Raji (cell line): ENCODE data around the gene VSIR.

ENCODE experiments used
- POLR2A ChIP-seq: IDR thresholded peaks from 2 replicates; pipeline ENCODE4 v1.6.1; 2011; ENCODE audit warnings: low read depth, low read length, control low read depth; ENCODE audit not compliant: insufficient read depth

Gene VSIR

DNA sequence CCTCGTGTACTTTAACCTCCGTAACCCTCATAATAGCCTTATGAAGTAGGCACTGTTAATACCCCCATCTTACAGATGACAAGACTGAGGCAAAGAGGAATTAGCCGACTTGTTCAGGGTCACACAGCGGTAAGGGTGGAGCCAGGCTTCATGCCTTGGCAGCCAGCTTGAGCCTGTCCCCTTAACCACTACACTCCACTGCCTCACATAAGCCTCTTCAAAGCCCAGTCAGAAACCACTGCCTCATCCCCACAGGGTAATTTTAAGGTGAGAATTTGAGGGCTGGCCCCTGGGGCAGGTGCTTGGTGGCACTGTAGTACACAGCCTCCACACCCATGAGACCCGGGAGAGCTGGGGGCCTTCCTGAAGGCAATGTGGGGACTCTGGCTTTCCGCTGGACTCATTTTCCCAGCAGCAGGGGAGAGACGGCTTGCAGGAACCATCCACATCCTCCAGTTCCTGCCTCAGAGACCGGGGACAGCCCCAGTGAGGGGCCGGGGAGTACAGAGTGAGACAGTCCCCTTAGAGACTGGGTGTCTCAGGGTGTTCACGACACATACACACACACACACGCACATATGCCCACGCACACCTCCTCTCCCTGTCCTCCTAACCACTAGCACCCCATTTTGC is 46.1 kb downstream of the VSIR start:
- TF ChIP-seq POLR2A = no peak; the same call in 1 of the 2 replicates

DNA sequence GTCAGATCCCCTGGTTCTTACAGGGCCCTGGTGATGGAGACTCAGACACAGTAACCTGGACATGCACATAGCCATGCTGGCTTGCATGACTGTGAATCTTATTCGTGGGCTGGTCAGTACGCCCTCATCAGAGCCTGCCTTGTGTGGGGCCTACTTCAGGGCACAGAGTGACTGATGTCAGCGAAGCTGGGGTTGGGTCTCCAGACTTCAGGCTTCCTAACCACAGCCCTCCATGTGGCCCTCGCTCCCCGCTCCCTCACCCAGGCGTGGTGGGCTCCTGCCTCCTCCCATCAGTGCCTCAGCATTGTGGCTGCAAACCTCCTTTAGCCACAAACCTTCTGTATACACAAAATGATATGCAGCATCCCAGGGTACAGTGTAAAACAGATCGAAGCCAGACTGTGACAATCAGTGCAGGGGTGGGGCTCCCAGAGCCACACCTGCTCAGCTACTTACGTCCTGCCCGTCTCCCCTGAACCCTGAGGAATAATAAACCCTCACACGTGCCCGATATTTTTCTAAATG is 46.7 kb downstream of the VSIR start:
- TF ChIP-seq POLR2A = no peak

DNA sequence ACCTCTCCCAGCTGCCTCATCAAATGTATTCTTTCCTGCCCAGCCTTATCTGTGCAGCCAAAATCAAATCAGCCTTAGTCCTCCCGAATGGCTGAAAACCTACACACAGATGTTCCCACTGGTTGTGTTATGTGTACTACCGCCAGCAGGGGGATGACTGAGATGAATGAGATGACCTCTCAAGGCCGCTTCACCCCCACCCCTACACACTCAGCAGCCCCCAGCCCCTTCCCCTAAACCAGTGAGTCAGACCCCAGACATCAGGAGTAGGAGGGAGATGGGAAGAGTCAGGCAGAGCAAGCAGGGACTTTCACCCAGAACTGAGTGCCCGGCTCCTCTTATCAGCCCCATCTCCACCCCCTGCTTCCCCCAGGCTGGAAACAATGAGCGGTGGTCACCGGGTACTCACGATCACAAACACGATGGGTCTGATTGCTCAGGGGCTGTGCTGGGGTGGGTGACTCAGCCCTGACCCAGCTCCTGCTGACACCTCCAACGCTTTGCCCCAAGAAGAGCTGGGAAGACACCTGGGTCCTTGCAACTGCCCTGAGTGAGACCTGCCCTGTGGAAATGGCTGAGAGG is 47.2 kb downstream of the VSIR start:
- TF ChIP-seq POLR2A = no peak

DNA sequence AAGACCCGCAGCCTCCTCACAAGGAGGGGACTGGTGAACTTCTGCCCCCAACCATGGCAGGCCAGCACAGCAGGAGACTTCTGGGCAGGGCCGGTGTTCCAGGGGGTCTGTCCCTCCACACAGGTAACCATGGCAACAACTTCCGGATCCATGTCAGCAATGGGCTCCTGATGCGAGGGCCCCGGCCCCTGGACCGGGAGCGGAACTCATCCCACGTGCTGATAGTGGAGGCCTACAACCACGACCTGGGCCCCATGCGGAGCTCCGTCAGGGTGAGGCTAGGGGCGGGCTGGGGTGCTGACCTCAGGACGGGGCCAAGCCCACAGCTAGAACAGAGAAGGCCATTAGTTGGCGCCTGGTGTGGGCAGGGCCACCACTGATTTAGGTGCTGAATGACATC is 48.1 kb downstream of the VSIR start:
- no peak for TF ChIP-seq POLR2A

DNA sequence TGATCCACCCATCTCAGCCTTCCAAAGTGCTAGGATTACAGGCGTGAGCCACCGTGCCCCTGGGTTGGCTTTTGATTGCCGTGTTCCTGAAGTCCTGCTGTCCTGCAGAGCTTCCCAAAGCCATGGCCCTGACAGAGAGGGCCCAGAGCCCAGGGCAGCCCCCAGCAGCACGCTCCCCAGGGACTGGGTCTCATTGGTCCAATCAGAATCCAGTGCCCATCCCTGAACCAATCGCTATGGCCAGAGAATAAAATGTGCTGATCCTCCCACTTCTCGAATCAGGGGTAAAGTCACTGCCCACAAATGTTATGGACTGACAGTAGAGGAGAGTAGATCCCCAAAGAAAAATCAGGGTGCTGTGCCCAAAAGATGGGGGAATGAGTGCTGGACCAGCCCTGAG is 48.8 kb downstream of the VSIR start:
- no peak for TF ChIP-seq POLR2A

DNA sequence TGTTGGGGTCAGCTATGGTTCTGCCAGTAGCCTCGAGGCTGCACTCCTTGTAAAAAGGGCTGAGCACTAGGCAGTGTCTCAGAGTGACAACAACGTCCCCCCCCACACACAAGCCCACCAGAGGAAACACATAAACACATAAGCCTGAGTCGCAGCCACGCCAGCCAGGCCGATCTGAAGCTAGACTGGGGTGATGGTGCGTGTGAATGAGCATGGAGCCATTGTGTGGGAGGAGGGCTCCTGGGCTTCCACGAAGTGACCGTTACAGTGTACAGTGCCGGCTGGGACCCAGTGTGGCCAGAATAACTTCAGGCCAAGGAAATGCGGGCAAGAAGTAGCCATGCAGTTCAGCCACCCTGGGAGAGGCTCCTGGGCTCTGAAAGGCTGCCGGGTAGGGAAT is 50.0 kb downstream of the VSIR start:
- TF ChIP-seq POLR2A = no peak

DNA sequence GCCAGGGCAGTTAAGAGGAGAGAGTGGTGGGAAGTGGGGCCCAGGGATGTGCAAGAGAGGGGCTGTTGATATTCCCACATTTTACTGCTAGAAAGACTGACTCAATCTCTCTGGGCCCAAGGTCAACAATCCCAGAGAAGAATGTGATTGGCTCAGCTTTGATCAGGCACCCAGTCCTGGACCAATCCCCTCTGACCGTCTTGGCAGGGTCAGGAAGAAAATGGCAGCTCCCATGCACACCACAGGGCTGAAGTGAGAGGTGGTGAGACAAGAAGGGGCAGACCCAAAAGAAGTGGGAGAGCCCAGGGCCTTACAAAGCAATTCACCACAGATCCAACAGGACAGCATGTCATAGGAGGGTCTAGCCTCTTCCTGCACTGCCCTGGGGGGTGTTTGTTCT is 50.5 kb downstream of the VSIR start:
- TF ChIP-seq POLR2A = no peak

DNA sequence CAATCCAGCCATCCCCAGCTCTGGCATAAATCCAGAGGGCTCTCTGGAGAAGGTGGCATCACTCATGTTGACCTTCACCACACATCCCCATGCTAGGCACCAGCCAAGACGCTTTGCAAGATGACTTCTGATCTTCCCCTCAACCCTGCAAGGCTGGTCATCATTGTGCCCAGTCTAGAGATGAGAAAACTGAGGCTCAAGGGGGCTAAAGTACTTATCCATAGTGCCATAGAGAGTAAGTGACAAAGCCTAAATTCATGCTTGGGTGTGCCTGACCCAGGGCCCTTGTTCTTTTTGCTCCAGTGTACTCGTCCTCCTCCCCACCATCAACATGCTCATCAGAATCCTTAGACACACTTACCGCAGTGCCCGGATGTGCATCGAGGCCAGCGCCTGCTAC is 52.0 kb downstream of the VSIR start:
- no peak for TF ChIP-seq POLR2A

DNA sequence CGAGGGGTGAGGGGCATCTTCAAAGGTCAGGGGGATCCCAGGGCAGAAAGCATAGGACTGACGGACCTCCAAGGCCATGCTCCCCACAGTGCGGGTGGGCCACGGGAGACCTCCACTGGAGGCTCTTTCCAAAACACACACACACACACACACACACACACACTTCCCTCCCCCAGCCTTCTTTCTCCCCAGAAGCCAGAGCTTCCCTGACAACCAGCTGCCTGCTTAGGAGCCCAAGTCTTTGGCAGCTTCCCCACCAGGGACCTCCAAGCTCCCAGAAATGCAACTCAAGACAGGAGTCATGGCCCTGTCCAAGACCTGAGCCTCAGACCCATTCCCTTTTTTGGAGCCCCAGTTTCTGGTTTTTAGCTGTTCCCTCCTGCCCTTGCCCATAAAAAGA is 53.0 kb downstream of the VSIR start:
- no peak for TF ChIP-seq POLR2A

DNA sequence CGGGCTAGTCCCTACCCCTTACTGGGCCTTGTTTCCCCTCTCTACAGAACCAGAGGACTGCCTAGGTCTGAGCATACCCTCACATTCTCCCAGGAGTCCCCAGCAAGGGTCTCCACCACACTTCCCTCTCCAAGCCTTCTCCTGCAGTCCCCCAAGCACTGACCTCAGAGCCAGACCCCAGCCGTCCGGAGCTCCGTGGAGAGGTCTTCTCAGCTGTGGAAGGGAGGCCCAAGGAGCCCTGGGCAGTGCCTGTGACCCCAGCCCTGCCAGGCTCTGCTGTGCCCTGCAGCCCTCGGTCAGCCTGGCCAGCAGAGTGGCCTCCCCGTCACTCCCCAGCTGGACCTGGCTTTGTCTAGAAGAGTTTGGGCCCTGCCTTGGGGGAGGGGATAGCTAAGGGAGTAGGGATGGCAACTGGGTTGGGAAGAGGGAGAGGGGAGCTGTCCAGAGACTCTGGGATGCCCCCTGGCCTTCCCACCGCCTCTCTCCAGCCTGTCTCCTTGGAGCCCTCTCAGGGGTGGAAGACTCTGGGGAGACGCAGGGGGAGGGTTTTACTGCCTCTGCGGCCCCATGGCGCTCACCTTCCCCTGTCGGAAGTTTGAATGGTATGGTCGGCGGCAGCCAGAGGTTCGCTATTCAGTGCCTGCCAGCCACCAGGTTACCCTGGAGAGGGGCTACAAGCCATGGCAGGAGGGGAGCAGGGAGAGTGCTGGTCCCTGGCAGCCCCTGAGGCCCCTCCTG is 53.7 kb downstream of the VSIR start, which contains the start of gene C10orf105:
TSS of gene C10orf105 (minus strand) at position 315 of the 738 bp plus-strand sequence. CDS start 3,441 bp downstream, outside the sequence.
- TF ChIP-seq POLR2A = no peak

DNA sequence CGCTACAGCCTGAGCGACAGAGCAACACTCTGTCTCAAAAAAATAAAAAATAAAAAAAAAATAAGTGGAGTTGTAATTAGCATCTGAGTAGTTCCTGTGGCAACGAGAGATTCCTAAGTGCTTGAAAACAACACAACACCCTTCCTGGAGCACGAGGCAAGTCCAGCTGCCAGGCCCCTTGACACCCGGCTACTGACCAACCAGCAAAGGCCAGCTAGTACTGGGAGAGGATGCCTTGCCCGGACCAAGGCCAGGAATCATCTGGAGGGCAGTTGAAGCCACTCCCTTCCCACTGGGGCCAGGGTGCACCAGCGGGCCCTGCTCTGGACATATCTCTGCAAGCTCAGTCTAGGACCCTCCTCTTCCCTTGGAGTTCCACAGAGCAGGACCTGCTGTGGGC is 54.3 kb downstream of the VSIR start:
- TF ChIP-seq POLR2A = no peak

DNA sequence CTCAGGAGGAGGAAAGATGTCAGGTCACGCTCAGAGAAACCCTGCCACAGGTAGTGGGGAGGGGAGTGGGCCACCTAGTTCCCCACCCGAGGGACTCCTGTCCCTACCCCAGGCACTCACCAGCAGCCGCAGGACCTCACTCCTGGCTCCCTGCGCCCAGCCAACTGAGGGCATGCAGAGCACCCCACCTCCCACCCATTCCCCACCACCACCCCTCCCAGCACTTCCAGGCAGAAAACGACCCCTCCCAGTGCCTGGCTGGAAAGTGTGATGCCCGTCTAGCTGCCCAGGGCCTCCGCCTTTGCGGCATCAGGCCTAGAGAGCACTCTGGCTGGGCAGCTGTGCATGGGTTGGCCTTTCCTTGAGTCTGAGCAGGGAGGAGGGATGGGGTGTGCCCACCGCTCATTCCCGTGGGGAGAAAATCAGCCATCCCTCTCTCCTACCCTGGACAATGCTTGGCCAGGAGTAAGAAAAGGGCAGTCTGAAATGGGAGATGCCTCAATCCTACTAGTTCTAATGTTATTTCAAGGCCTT is 55.1 kb downstream of the VSIR start:
- no peak for TF ChIP-seq POLR2A

DNA sequence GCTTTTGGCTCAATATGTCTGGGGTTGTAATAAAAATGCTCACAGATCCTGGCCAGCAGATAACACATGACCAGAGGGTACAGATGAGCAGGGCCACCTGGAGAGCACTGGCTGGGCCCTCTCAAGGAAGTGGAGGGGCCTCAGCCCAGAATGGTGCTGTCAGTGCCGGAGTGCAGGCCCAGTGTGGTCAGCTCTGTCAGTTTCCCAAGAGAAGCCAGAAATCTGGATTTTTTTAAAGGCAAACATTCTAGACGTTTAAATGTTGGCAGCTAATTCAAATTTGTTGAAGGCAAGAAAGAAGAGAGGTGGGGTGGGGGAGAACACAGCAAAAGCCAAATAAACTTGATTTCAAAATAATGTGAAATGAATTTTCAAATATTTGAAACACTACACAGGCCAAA is 55.8 kb downstream of the VSIR start:
- TF ChIP-seq POLR2A = no peak

DNA sequence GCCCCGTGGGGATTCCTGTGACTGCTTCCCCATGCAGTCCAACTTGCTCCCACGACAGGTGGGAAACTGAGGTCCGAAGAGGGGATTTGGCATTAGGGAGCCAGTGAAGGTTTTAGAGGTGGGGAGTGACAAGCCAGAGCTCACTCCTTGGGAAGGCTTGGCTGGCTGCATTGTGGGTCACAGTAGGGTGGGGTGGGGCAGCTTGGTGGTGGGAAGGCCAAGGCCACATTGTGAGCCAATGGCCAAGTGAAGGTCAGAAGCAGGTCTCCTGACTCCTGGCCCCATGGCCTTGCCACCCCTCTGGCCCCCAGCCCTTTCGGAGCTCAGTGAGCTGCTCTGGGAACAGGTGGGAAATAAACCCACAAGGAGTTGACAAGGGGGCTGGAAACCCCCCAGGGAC is 56.3 kb downstream of the VSIR start:
- TF ChIP-seq POLR2A = no peak

DNA sequence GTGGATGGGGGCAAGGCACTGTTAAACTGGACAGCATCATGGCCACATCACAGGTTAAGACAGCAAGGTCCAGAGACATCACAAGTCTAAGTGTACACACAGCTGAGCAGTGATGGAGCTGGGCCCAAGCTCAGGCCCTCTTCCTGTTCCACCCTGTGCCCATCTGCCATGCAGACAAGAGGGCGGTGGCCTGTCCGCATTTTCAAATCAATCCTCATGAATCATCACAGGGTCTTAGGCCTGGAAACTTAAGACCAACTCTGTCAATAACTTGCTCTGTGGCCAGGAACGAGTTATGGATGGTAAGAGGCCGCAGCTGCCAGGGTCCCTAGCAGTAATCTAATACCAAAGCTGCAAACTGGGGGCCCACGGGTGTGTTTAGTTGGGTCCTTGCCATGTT is 56.9 kb downstream of the VSIR start:
- TF ChIP-seq POLR2A = no peak

DNA sequence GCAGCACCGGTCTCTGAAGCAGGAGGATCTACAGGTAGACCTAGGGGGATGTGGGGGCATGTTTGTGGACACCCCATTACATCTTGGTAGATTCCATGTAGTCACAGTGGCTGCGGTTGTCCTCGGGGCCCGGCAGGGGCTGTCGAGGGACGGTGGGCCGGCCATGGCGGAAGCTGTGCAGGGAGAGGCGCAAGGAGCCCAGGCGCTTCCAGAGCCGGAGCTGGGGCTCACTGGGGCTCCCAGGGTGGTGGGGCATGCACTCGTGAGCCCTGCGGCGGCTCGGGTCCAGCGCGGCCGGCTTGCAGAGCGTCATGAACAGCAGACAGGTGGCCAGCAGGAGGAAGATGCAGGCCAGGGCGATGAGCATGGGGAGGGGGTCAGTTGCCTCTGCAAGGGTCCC is 57.5 kb downstream of the VSIR start:
- no peak for TF ChIP-seq POLR2A
